HepG2 (cell line): ENCODE measurements around the gene PDE1C. TPM values are rescaled to one million over a fixed set of nuclear protein-coding genes. Genes with fewer than 3 reads are reported as not detected.

ENCODE experiments used
- ATAC-seq: fragments of 200-7000 bp; cut with Tn5 transposase; 3 replicates; pipeline ENCODE4 v1.9.1; 2020; ENCODE audit warnings: mild to moderate bottlenecking, moderate library complexity
- BruUV-seq: library from RNA; stranded (reverse); fragments of 400-500 nt; replicated peaks from 2 replicates; lab custom pipeline; 2021; lab: Mats Ljungman, UMichigan
- CTCF ChIA-PET: fragments of 300-600 bp; formaldehyde crosslinking; extraction: SDS; loops from one replicate; lab custom pipeline; 2021; ENCODE audit warnings: low total read pairs, inconsistent platforms, low intra/inter-chr PET ratio; lab: Yijun Ruan, JAX
- POLR2A ChIA-PET: fragments of 350-600 bp; sonication (Branson Sonifier 250); formaldehyde crosslinking; loops from one replicate; lab custom pipeline; 2020; ENCODE audit warnings: antibody characterized with exemption, inconsistent platforms; lab: Yijun Ruan, JAX
- DNase-seq: peaks from one replicate; pipeline ENCODE4 v3.0.0-alpha.2; 2015; ENCODE audit warnings: low spot score
- FAIRE-seq: peaks from 3 replicates; lab custom pipeline; 2011; peaks lifted over from hg19 to GRCh38; lab: Jason Lieb, UNC
- H2AFZ ChIP-seq: one replicate; pipeline ENCODE4 v1.6.1; 2011; ENCODE audit warnings: low read length, inconsistent platforms
- H3K27ac ChIP-seq: fragments of 300-600 bp; 3 replicates; pipeline ENCODE4 v1.8.0; 2011; ENCODE audit warnings: mixed run types, mild to moderate bottlenecking, mixed read lengths, low read length, inconsistent platforms; ENCODE audit not compliant: insufficient read depth; ENCODE audit errors: extremely low read length
- H3K27me3 ChIP-seq, 2 experiments: fragments of 200-600 bp in 1 of 2; 2 replicates in 1 of 2; 3 replicates in 1 of 2; pipeline versions ENCODE4 v1.6.0 to v1.8.0; 2011; ENCODE audit warnings: low read length in 2 of 2, mild to moderate bottlenecking in 2 of 2, moderate library complexity in 2 of 2, inconsistent platforms in 1 of 2; ENCODE audit not compliant: insufficient read depth in 2 of 2, control insufficient read depth in 1 of 2
- H3K36me3 ChIP-seq, 2 experiments: fragments of 200-600 bp in 1 of 2; replicated peaks in 1 of 2; 2 replicates in 1 of 2; 3 replicates in 1 of 2; pipeline versions ENCODE4 v1.5.1 to v1.8.0; 2011; ENCODE audit warnings: low read length in 2 of 2, inconsistent platforms in 1 of 2; ENCODE audit not compliant: insufficient read depth in 2 of 2, control insufficient read depth in 1 of 2
- H3K4me1 ChIP-seq: 2 replicates; pipeline ENCODE4 v1.5.1; 2012; ENCODE audit warnings: low read length, inconsistent platforms; ENCODE audit not compliant: insufficient read depth
- H3K4me2 ChIP-seq: 2 replicates; pipeline ENCODE4 v1.6.0; 2011; ENCODE audit warnings: low read depth, low read length, inconsistent platforms
- H3K4me3 ChIP-seq, 3 experiments: fragments of 200-600 bp in 1 of 3; sonication (generic), shearing (Covaris generic) in 1 of 3; replicated peaks in 1 of 3; 2 replicates each; pipeline ENCODE4 v1.5.1; 2011 to 2016; ENCODE audit warnings: low read length in 3 of 3, inconsistent platforms in 2 of 3, low read depth in 2 of 3, mild to moderate bottlenecking in 2 of 3, control low read depth in 1 of 3, mixed read lengths in 1 of 3; ENCODE audit not compliant: insufficient read depth in 1 of 3
- H3K79me2 ChIP-seq: one replicate; pipeline ENCODE4 v1.6.1; 2011; ENCODE audit warnings: low read length, inconsistent platforms; ENCODE audit not compliant: insufficient read depth
- H3K9ac ChIP-seq: 2 replicates; pipeline ENCODE4 v1.6.0; 2011; ENCODE audit warnings: mild to moderate bottlenecking, low read depth, low read length, inconsistent platforms; ENCODE audit not compliant: insufficient read depth
- H3K9me3 ChIP-seq: 2 replicates; pipeline ENCODE4 v1.5.1; 2012; ENCODE audit warnings: mild to moderate bottlenecking, low read length
- H4K20me1 ChIP-seq: 2 replicates; pipeline ENCODE4 v1.6.0; 2011; ENCODE audit warnings: inconsistent platforms, mild to moderate bottlenecking, low read length, moderate library complexity; ENCODE audit not compliant: insufficient read depth
- HMGA1 ChIP-seq: sonication (generic); formaldehyde crosslinking; conservative IDR thresholded peaks from 2 replicates; pipeline ENCODE4 v1.4.0; 2020; ENCODE audit warnings: missing genetic modification reagents
- PRMT3 ChIP-seq: sonication (generic); formaldehyde crosslinking; IDR thresholded peaks from 2 replicates; pipeline ENCODE4 v1.8.1; 2022; ENCODE audit warnings: low read depth, mild to moderate bottlenecking, moderate library complexity, missing genetic modification reagents, borderline replicate concordance
- RORA ChIP-seq: sonication (generic); formaldehyde crosslinking; IDR thresholded peaks from 2 replicates; pipeline ENCODE4 v1.5.0; 2020; ENCODE audit warnings: mild to moderate bottlenecking, missing genetic modification reagents, moderate library complexity
- SOX13 ChIP-seq, 3 experiments: fragments of 450-650 bp in 1 of 3; sonication (generic) in 1 of 3; formaldehyde crosslinking in 1 of 3; IDR thresholded peaks in 2 of 3; conservative IDR thresholded peaks in 1 of 3; 2 replicates each; pipeline versions ENCODE4 v1.5.0 to v1.6.1; 2016 to 2020; ENCODE audit warnings: antibody characterized with exemption in 1 of 3, mild to moderate bottlenecking in 1 of 3, missing compliant biosample characterization in 1 of 3, missing genetic modification reagents in 1 of 3, moderate library complexity in 1 of 3
- XRCC5 ChIP-seq: fragments of 200-400 bp; formaldehyde crosslinking; optimal IDR thresholded peaks from 2 replicates; pipeline ENCODE3; 2017; ENCODE audit warnings: mild to moderate bottlenecking, low read length
- ZNF484 ChIP-seq: sonication (generic); formaldehyde crosslinking; IDR thresholded peaks from 2 replicates; pipeline ENCODE4 v1.5.1; 2020; ENCODE audit warnings: mild to moderate bottlenecking, low read depth, missing genetic modification reagents, borderline replicate concordance
- WGBS: methylation state at CpG from one replicate; pipeline ENCODE4 v1.1.6; 2017; ENCODE audit warnings: low lambda C conversion rate; 5-methylcytosine and 5-hydroxymethylcytosine counted together
- in situ Hi-C: cut with HindIII; loops from 2 replicates; pipeline ENCODE4 v1.10.0; 2017; ENCODE audit warnings: low pct_unique_long_range_greater_than_20kb; ENCODE audit not compliant: extremely low pct_ligation_motif_present
- intact Hi-C: fragments of 100-400 bp; cut with micrococcal nuclease; formaldehyde crosslinking; loops from one replicate; pipeline ENCODE4 v1.10.0; 2022; ENCODE audit not compliant: unreplicated experiment
- polyA plus RNA-seq, 8 experiments: library from polyadenylated mRNA; depleted of rRNA in 3 of 8; stranded (reverse) in 7 of 8; unstranded in 1 of 8; fragments of >200 nt; fragmentation: Illumina TruSeq in 4 of 8; extraction: Trizol in 4 of 8; gene quantifications; 2 replicates each; pipeline versions ENCODE4 v1.2.1 to v1.2.3, GENCODE V29; 2011 to 2016; ENCODE audit warnings: low read depth in 4 of 8, missing spikeins in 1 of 8, mixed read lengths in 1 of 8; ENCODE audit not compliant: insufficient read depth in 1 of 8
- total RNA-seq, 5 experiments: library from RNA; depleted of rRNA; stranded (reverse); fragments of >200 nt; fragmentation: Illumina TruSeq; extraction: Trizol; gene quantifications; 2 replicates each; pipeline ENCODE4 v1.2.3, GENCODE V29; 2016; ENCODE audit warnings: low read depth in 1 of 5
- TF ChIP-seq, protein P1 (sequence below): IDR thresholded peaks from 2 replicates; pipeline ENCODE4 v1.6.1; 2016; ENCODE audit warnings: mild to moderate bottlenecking
- TF ChIP-seq, protein P2 (sequence below), 2 experiments: sonication (generic) in 1 of 2; formaldehyde crosslinking in 1 of 2; IDR thresholded peaks; 2 replicates each; pipeline versions ENCODE4 v1.4.0 to v1.6.1; 2016 to 2020; ENCODE audit warnings: borderline replicate concordance in 1 of 2, low read depth in 1 of 2, mild to moderate bottlenecking in 1 of 2, missing genetic modification reagents in 1 of 2

PDE1C gene
- total and polyA plus RNA-seq, 2 of the 13 experiments (the other 11 are each of a cell fraction or from before 2014, with no cell fraction given) = not detected

DNA sequence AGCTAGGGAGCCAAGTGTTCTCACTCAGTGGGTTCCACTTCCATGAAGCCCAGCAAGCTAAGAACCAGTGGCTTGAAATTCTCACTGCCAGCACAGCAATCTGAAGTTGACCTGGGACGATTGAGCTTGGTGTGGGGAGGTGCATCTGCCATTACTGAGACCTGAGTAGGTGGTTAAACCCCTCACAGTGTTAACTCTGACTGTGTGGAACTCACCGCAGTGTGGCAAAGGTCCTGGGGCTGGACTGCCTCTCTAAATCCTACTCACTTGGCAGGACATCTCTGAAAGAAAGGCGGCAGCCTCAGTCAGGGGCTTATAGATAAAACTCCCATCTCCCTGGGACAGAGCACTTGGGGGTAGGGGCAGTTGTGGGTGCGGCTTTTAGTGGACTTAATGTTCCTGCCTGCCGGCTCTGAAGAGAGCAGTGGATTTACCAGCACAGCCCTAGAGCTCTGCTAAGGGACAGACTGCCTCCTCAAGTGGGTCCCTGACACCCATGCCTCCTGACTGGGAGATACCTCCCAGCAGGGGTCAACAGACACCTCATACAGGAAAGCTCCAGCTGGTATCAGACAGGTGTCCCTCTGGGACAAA, 143.1 kb downstream of the PDE1C start:
- whole genome bisulfite sequencing = 0% methylated on average over 1 of the region's 5 CpGs
- Histone ChIP-seq H3K4me3 (no peak overlapping the region), H3K9ac (no peak overlapping the region), H3K9me3 (no peaks in the 10 kb centered on the region), H2AFZ (no peak overlapping the region), H3K79me2 (no peaks in the 10 kb centered on the region), H3K4me2 (no peak overlapping the region), H3K36me3 (no peaks in the 10 kb centered on the region), H3K27ac (no peak overlapping the region), H3K27me3 (no peaks in the 10 kb centered on the region), H4K20me1 (no peaks in the 10 kb centered on the region), H3K4me1 (no peaks in the 10 kb centered on the region)
- in situ Hi-C loops = no loop called here
- no TSS peak for BruUV-seq
- ChIA-PET POLR2A (no interaction called here), CTCF (no interaction called here)
- ATAC-seq (no peak), DNase-seq (no peak), FAIRE-seq (no peak)
- TF ChIP-seq HMGA1 (CRISPR knock-in tag) = no peak
- no peak for TF ChIP-seq ZNF484 (CRISPR knock-in tag)
- no peak for TF ChIP-seq PRMT3 (CRISPR knock-in tag)
- TF ChIP-seq, protein P1, sequence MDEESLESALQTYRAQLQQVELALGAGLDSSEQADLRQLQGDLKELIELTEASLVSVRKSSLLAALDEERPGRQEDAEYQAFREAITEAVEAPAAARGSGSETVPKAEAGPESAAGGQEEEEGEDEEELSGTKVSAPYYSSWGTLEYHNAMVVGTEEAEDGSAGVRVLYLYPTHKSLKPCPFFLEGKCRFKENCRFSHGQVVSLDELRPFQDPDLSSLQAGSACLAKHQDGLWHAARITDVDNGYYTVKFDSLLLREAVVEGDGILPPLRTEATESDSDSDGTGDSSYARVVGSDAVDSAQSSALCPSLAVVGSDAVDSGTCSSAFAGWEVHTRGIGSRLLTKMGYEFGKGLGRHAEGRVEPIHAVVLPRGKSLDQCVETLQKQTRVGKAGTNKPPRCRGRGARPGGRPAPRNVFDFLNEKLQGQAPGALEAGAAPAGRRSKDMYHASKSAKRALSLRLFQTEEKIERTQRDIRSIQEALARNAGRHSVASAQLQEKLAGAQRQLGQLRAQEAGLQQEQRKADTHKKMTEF (CRISPR knock-in tag) = no peak
- no peak for TF ChIP-seq SOX13 (IDR thresholded peaks at IDR 0.05)
- no peak for TF ChIP-seq SOX13 (CRISPR knock-in tag; conservative IDR thresholded peaks at IDR 0.05 in 1 of 2, IDR thresholded peaks at IDR 0.05 in 1 of 2)
- TF ChIP-seq XRCC5 = no peak
- no peak for TF ChIP-seq RORA (CRISPR knock-in tag)
- TF ChIP-seq, protein P2, sequence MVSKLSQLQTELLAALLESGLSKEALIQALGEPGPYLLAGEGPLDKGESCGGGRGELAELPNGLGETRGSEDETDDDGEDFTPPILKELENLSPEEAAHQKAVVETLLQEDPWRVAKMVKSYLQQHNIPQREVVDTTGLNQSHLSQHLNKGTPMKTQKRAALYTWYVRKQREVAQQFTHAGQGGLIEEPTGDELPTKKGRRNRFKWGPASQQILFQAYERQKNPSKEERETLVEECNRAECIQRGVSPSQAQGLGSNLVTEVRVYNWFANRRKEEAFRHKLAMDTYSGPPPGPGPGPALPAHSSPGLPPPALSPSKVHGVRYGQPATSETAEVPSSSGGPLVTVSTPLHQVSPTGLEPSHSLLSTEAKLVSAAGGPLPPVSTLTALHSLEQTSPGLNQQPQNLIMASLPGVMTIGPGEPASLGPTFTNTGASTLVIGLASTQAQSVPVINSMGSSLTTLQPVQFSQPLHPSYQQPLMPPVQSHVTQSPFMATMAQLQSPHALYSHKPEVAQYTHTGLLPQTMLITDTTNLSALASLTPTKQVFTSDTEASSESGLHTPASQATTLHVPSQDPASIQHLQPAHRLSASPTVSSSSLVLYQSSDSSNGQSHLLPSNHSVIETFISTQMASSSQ (IDR thresholded peaks at IDR 0.05; ENCODE audit: low read depth) = no peak
- TF ChIP-seq, protein P2 (CRISPR knock-in tag; IDR thresholded peaks at IDR 0.05; ENCODE audit: borderline replicate concordance) = no peak
- intact Hi-C loops = no loop called here
